Measurements from ENCODE around the gene MCAM. TPM values are rescaled to one million over a fixed set of nuclear protein-coding genes. Genes with fewer than 3 reads are reported as not detected.

MCAM gene
- total and polyA plus RNA-seq, 2 of the 8 experiments (the other 6 are each of a cell fraction or from before 2014, with no cell fraction given): 22.4 to 32.2 TPM

GRCh38 chr11:119363851-119364590, 47.1 kb upstream of the MCAM start (continued):
- TF ChIP-seq RBBP5 (IDR thresholded peaks at IDR 0.05; ENCODE audit: borderline replicate concordance, low read depth, low read length) (0 out of 2 replicates have a peak, but pooled peaks have one; percentile 13), BRCA1 (IDR thresholded peaks at IDR 0.05; ENCODE audit: low read depth, low read length) (no peak), CEBPB (IDR thresholded peaks at IDR 0.05; ENCODE audit: low read depth, low read length) (no peak), SRF (IDR thresholded peaks at IDR 0.05; ENCODE audit: low read depth, low read length) (no peak), TAF1 (IDR thresholded peaks at IDR 0.05; ENCODE audit: low read depth, low read length) (peak; percentile 53; the same call in 1 of the 2 replicates), GABPA (IDR thresholded peaks at IDR 0.05; ENCODE audit: borderline replicate concordance, insufficient read depth, low read length) (peak; percentile 26; the same call in 1 of the 2 replicates), HDAC2 (IDR thresholded peaks at IDR 0.05; ENCODE audit: borderline replicate concordance in 1 of 2, low read depth in 2 of 2, low read length in 2 of 2) (no peak), CREB1 (IDR thresholded peaks at IDR 0.05) (no peak), BACH1 (IDR thresholded peaks at IDR 0.05; ENCODE audit: low read length) (no peak), KDM4A (IDR thresholded peaks at IDR 0.05; ENCODE audit: low read depth, low read length, severe bottlenecking) (peak; percentile 81), TAF7 (optimal IDR thresholded peaks at IDR 0.05; ENCODE audit: borderline replicate concordance, low read depth, low read length) (no peak), TBP (IDR thresholded peaks at IDR 0.05; ENCODE audit: low read depth, low read length) (no peak; the same call in 1 of the 2 replicates), E2F6 (IDR thresholded peaks at IDR 0.05) (peak; percentile 74), SP4 (IDR thresholded peaks at IDR 0.05; ENCODE audit: low read length) (no peak), ATF2 (IDR thresholded peaks at IDR 0.05; ENCODE audit: low read length) (no peak)
